Peyer's patch (tissue), 4 donors: ENCODE data around the gene PI4KA. TPM values are rescaled to one million over a fixed set of nuclear protein-coding genes. Genes with fewer than 3 reads are reported as not detected.
A peak's percentile ranks its signal among the peaks of the same experiment; 100 is the strongest.

Experiments
- DNase-seq, 3 donors: peaks; one replicate each; pipeline ENCODE4 v3.0.0-alpha.2; 2017 to 2019
- H3K27ac ChIP-seq, 4 donors: fragments of 200-600 bp; sonication (generic); one replicate each; pipeline ENCODE4 v1.5.1; 2016 to 2019
- H3K27me3 ChIP-seq, 2 donors: fragments of 200-600 bp; sonication (generic); one replicate each; pipeline ENCODE4 v1.5.1; 2019
- H3K36me3 ChIP-seq, 3 donors: fragments of 200-600 bp; sonication (generic); one replicate each; pipeline ENCODE4 v1.5.1; 2016 to 2019
- H3K4me1 ChIP-seq, 4 donors: fragments of 200-600 bp; sonication (generic); one replicate each; pipeline ENCODE4 v1.5.1; 2016 to 2019
- H3K4me3 ChIP-seq, 4 donors: fragments of 200-600 bp; sonication (generic); 1 replicate in 3 of 4; 2 replicates in 1 of 4; pipeline ENCODE4 v1.5.1; 2016 to 2019; ENCODE audit warnings: mild to moderate bottlenecking in 1 of 4
- H3K9me3 ChIP-seq, 4 donors: fragments of 200-600 bp; sonication (generic); one replicate each; pipeline ENCODE4 v1.5.1; 2016 to 2019; ENCODE audit warnings: mild to moderate bottlenecking in 1 of 4
- CTCF ChIP-seq, 6 experiments: fragments of 450-650 bp in 4 of 6; fragments of 200-600 bp in 2 of 6; sonication (generic) in 1 of 6; IDR thresholded peaks; one replicate each; pipeline ENCODE4 v1.5.1; 2017 to 2019; ENCODE audit warnings: antibody characterized with exemption in 6 of 6, mild to moderate bottlenecking in 3 of 6, moderate library complexity in 1 of 6
- POLR2A ChIP-seq, 2 donors: fragments of 450-650 bp; IDR thresholded peaks; one replicate each; pipeline ENCODE4 v1.5.1; 2017; ENCODE audit warnings: antibody characterized with exemption in 2 of 2, mild to moderate bottlenecking in 2 of 2, moderate library complexity in 2 of 2
- total RNA-seq, 4 donors: library from RNA; depleted of rRNA; stranded (reverse); fragments of >200 nt; gene quantifications; one replicate each; pipeline ENCODE4 v1.1.0, GENCODE V29; 2016

Gene PI4KA
- total RNA-seq, 4 donors from 2014 or later, result 99.7 to 184 (median 161) TPM

GRCh38 chr22:20805972-20806471 is 52.6 kb downstream of the PI4KA start:
- H3K36me3 ChIP-seq, result peaks cover 0 to 100% (median 2%) of the 10 kb centered on the region in 3 donors
- DNase-seq, result peak in 1 of 3 donors; percentile 10
- TF ChIP-seq POLR2A (IDR thresholded peaks at IDR 0.05), result no peak
- TF ChIP-seq CTCF (IDR thresholded peaks at IDR 0.05), result no peak

DNA sequence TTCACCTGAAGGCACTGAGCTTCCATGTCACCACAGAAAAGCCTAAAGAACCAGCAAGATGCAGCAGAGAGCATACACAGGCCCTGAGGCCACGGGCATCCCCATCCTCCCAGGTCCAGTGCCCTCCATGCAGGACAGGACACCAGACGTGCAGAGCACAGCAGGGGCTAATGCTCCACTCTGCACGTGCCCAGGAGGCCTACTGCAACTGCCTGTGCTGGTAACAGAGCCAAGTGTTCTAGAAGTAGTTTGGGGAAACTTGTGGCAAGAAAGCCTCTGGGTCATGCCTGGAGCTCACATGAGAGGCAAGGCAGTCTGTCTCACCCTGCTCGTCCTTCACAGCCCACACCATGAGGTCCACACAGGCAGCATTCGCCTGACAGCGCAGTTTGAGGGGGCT is 54.0 kb downstream of the PI4KA start:
- TF ChIP-seq CTCF (IDR thresholded peaks at IDR 0.05) (no peak), POLR2A (IDR thresholded peaks at IDR 0.05) (no peak)
- peak in 1 of 3 donors; percentile 18 for DNase-seq
- Histone ChIP-seq H3K27ac (no peak overlapping the region), H3K27me3 (no peaks in the 10 kb centered on the region), H3K4me3 (no peak overlapping the region), H3K4me1 (no peaks in the 10 kb centered on the region), H3K9me3 (no peaks in the 10 kb centered on the region), H3K36me3 (peaks cover 0 to 100% (median 2%) of the 10 kb centered on the region in 3 donors)

More at GRCh38 chr22:20805972-20806471, 52.6 kb downstream of the PI4KA start:
- Histone ChIP-seq H3K4me1 (no peaks in the 10 kb centered on the region), H3K4me3 (no peak overlapping the region), H3K27me3 (no peaks in the 10 kb centered on the region), H3K27ac (no peak overlapping the region), H3K9me3 (no peaks in the 10 kb centered on the region)

DNA sequence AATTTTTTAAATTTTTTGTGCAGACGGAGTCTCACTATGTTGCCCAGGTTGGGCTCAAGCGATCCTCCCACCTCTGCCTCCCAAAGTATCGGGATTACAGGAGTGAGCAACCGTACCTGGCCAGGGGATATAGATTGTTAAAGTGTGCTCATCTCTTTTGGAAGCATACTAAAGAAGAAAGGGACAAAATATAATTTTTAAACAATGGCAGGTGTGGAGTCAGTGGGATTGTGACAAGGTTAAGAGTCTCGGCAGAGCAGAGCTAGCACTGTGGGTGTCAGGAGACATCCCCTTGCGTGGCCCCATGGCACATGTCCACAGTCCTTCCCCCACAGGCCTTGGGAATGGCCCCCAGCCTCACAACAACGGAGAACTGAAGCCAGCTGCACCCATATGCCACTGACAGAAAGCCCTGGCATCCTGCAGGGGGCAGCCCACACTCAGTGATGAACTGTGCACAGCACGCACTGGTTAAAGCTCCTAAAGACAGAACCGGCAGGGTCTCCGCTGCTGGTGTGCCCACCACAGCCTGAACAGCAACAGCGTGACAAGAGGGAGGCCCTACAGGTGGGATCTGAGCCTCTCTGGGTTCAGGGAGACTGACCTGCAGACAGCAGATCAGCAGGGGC is 54.8 kb downstream of the PI4KA start:
- peak in 4 of 6 experiments; percentile 16 to 55 (median 43) for TF ChIP-seq CTCF (IDR thresholded peaks at IDR 0.05)
- no peak for TF ChIP-seq POLR2A (IDR thresholded peaks at IDR 0.05)
- no peak overlapping the region for H3K4me3 ChIP-seq
- peaks cover 0 to 100% (median 2%) of the 10 kb centered on the region in 3 donors for H3K36me3 ChIP-seq
- H3K27me3 ChIP-seq, result no peaks in the 10 kb centered on the region
- no peak overlapping the region for H3K27ac ChIP-seq
- no peaks in the 10 kb centered on the region for H3K4me1 ChIP-seq
- peak in 2 of 3 donors; percentile 57 to 58 for DNase-seq
- H3K9me3 ChIP-seq, result no peaks in the 10 kb centered on the region

GRCh38 chr22:20802922-20803553 is 55.6 kb downstream of the PI4KA start:
- Histone ChIP-seq H3K36me3 (peaks cover 0 to 100% (median 2%) of the 10 kb centered on the region in 3 donors), H3K27ac (no peak overlapping the region), H3K4me3 (no peak overlapping the region), H3K4me1 (no peaks in the 10 kb centered on the region), H3K9me3 (no peaks in the 10 kb centered on the region), H3K27me3 (no peaks in the 10 kb centered on the region)
- DNase-seq, result peak in 1 of 3 donors; percentile 2
- no peak for TF ChIP-seq POLR2A (IDR thresholded peaks at IDR 0.05)
- no peak for TF ChIP-seq CTCF (IDR thresholded peaks at IDR 0.05)

GRCh38 chr22:20802452-20802851 is 56.2 kb downstream of the PI4KA start:
- H3K9me3 ChIP-seq, result no peaks in the 10 kb centered on the region
- TF ChIP-seq POLR2A (IDR thresholded peaks at IDR 0.05), result no peak
- no peak overlapping the region for H3K4me3 ChIP-seq
- no peak overlapping the region for H3K27ac ChIP-seq
- DNase-seq, result no peak
- peaks cover 0 to 100% (median 2%) of the 10 kb centered on the region in 3 donors for H3K36me3 ChIP-seq
- no peaks in the 10 kb centered on the region for H3K27me3 ChIP-seq
- H3K4me1 ChIP-seq, result no peaks in the 10 kb centered on the region

DNA sequence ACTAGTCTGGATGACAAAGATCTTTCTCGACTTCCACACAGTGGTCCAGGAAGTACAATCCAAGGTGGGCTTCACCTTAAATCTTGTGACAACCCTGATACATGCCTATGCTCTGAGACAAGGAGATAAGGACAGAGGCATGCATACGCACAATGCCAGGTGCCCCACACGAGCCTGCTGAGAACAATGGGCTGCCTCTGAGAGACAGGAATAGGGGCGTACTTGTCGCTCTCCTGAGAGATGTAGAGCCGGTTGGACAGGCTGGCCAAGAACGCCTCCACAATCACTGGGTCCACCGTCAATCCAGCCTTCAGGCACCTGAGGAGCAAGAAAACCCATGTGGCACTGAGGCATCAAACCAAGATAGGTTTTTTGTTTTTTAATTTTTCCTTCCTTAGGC is 59.2 kb downstream of the PI4KA start:
- H3K4me3 ChIP-seq, result no peak overlapping the region
- H3K36me3 ChIP-seq, result peaks cover 0 to 91% (median 2%) of the 10 kb centered on the region in 3 donors
- H3K27me3 ChIP-seq, result no peaks in the 10 kb centered on the region
- H3K9me3 ChIP-seq, result no peaks in the 10 kb centered on the region
- DNase-seq, result no peak
- TF ChIP-seq POLR2A (IDR thresholded peaks at IDR 0.05), result no peak
- TF ChIP-seq CTCF (IDR thresholded peaks at IDR 0.05), result no peak
- H3K4me1 ChIP-seq, result no peaks in the 10 kb centered on the region
- H3K27ac ChIP-seq, result no peak overlapping the region
